Cardiac fibroblast (primary cell): ENCODE measurements around the gene PTPN2.

Source experiments
- DNase-seq, 2 donors: peaks; one replicate each; pipeline versions ENCODE4 v3.0.0 to v3.0.0-alpha.2; 2010; ENCODE audit warnings: low read depth in 2 of 2
- H3K4me3 ChIP-seq, 2 donors: replicated peaks in 1 of 2; 1 replicate in 1 of 2; 2 replicates in 1 of 2; pipeline ENCODE4 v1.5.1; 2011; ENCODE audit warnings: low read depth in 2 of 2, low read length in 2 of 2, mild to moderate bottlenecking in 2 of 2, moderate library complexity in 1 of 2
- TF ChIP-seq, protein P1 (sequence below): IDR thresholded peaks from one replicate; pipeline ENCODE4 v1.5.1; 2011; ENCODE audit warnings: low read depth, mild to moderate bottlenecking, low read length, inconsistent platforms

The PTPN2 gene

DNA sequence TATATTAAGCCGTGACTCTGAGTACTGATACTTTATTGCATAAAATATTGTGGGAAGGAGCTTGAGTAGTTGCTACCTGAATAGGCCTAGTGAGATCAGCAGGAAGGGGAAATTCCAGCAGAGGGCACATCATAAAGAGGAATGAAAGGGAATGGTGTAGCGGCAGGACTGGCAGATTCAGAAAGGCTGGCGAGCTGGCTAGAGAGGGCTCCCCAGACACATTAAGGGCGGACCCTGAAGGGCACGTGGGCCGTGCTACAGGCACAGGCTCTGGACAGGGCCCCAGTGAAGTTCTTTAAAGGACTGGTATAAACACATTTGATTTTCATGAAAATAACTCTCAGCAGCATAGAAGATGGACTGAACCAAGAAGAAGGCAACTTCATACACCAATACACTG lies 43.0 kb downstream of the PTPN2 start:
- DNase-seq, result no peak
- no peak overlapping the region for H3K4me3 ChIP-seq
- TF ChIP-seq, protein P1, sequence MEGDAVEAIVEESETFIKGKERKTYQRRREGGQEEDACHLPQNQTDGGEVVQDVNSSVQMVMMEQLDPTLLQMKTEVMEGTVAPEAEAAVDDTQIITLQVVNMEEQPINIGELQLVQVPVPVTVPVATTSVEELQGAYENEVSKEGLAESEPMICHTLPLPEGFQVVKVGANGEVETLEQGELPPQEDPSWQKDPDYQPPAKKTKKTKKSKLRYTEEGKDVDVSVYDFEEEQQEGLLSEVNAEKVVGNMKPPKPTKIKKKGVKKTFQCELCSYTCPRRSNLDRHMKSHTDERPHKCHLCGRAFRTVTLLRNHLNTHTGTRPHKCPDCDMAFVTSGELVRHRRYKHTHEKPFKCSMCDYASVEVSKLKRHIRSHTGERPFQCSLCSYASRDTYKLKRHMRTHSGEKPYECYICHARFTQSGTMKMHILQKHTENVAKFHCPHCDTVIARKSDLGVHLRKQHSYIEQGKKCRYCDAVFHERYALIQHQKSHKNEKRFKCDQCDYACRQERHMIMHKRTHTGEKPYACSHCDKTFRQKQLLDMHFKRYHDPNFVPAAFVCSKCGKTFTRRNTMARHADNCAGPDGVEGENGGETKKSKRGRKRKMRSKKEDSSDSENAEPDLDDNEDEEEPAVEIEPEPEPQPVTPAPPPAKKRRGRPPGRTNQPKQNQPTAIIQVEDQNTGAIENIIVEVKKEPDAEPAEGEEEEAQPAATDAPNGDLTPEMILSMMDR, result no peak

DNA sequence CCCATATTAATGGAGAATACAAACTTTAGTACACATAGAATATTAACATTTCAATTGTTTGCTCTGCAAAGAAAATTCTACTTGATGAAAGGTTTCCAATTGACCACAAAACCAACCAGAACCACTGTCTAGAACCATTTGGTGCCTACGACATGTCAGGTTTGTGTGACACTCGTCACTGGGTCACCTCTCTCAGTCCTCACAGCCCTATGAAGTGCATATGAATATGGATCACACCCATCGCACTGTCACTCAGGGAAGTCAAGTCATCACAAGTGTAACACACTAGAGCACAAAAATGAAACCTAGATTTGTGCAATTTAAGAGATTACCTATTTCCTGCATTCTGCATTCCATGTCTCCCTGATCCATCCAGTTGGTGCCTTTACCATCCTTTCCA lies 43.7 kb downstream of the PTPN2 start:
- H3K4me3 ChIP-seq, result no peak overlapping the region
- TF ChIP-seq, protein P1, result no peak
- DNase-seq, result no peak

DNA sequence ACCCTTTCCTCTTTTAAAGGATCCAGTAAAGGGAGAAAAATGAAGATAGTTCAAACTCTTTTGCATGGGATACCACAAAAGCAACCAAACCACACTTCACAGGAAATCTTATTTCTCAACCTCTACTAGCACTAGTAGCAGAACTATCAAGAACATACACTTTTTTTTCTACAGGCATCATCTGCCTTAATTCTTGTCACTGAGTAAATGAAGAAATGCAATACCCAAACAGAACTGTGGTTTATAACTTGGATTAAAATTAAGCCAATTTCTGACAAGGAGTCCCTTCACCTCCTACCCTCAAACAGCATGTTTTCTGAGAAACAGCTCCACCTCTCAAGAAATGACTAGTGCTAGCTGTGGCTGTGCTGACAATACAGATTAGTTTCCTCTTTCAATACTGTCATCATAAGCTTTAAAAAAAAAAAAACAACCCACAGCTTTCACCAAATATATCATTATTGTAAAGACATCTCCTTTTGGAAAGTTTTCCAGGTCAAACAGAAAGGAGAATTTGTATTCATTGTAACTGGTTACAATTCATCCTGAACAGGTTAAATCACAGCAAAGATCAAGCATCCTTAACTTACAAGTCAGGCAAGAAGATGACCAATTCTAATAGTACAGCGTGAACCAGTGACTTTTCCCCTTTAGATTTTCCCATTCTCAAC lies 44.4 kb downstream of the PTPN2 start:
- peak; percentile 43 to 67 for DNase-seq
- TF ChIP-seq, protein P1, result no peak
- H3K4me3 ChIP-seq, result no peak overlapping the region

DNA sequence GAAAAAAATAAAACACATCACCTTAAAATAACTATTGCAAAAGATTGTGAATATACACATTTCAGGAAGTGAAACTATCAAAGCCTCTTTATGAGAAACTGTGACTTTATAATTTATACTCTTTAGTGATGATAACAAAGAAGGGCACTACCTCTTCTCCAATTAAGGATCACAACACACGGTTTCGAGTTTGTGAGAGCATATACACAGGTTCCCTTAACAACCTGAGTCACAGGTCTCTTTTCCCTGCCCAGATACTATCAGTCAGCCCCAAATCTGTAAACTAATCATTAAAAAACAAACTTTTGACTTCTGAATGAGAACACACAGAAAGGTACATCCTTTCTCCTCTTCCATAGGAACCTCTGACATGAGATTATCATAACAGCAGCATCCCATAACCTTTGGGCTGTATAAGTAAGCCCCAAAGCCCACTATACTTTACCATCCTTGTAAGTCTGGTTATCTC lies 44.9 kb downstream of the PTPN2 start:
- H3K4me3 ChIP-seq, result no peak overlapping the region
- no peak for DNase-seq

DNA sequence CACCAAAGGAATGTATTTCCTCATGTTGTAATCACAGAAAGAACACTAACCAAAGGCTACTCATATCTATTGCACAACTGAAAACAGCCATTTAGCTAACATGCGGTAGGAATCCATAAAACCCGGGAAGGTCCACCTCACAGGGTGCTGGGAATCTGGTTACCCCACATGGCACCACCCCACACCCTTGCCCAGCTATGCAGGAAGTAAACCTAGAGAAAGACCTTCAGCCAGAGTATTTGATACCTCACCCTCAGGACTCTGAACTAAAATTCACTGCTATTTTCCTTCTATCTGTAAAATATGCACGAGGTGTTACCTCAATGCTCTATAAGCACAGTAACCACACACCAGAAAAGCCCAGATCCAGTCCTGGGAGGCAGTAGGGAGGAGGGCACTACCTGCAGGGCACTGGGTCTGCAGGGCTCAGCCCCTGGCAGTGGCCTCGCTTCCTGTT lies 45.8 kb downstream of the PTPN2 start:
- TF ChIP-seq, protein P1, result no peak
- H3K4me3 ChIP-seq, result peak overlapping the region in 1 of 2 donors; percentile 33
- peak; percentile 93 to 94 for DNase-seq

More for the DNA sequence above, 44.9 kb downstream of the PTPN2 start:
- TF ChIP-seq, protein P1, result no peak

DNA sequence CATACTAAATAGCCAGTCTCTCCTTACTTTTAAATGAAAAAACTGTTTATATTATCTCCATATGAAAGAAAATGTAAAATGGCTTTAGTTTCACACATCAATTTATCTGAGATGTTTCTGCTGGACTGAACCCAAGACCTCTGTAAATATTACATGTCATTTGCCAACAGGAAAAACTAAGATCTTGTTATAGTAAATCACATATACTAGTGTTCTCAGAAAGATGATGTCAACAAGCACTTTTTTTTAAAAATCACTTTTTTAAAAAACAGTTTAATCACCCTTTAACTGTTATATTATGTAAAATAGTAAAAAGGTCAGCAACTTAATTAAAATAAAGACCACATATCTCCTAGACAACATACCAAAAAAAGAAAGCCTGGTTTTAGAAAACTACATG lies 46.3 kb downstream of the PTPN2 start:
- DNase-seq, result peak; percentile 74 to 77
- TF ChIP-seq, protein P1, result no peak
- no peak overlapping the region for H3K4me3 ChIP-seq
